GM18861 (cell line): ENCODE results near the gene MIEF1.

Source experiments
- ATAC-seq: cut with Tn5 transposase; IDR thresholded peaks from one replicate; pipeline ENCODE4 v1.9.1; 2021; ENCODE audit not compliant: unreplicated experiment

The MIEF1 gene

DNA sequence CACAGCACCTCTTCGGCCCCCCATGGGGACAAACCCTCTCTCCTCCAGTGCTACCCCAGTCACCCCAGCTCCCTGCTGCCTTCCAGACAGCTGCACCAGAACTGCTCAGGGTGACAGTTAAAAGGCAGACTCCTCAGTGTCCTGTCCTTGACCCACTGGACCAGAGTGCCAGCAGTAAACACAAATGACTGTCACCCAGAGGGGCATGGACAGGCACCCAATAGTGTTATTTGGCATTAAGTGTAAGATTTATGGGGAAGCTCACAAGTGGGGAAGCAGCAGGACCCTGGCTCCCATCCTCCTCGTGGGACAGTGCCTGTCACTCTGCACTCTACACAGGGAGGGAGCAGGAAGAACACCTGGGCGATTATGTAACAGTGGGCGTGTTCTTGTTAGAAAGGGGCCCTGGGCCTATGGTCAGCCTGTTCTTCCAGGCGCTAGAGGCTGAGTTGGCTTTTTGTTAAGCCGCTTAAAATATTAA lies 25.4 kb downstream of the MIEF1 start:
- no peak for ATAC-seq

DNA sequence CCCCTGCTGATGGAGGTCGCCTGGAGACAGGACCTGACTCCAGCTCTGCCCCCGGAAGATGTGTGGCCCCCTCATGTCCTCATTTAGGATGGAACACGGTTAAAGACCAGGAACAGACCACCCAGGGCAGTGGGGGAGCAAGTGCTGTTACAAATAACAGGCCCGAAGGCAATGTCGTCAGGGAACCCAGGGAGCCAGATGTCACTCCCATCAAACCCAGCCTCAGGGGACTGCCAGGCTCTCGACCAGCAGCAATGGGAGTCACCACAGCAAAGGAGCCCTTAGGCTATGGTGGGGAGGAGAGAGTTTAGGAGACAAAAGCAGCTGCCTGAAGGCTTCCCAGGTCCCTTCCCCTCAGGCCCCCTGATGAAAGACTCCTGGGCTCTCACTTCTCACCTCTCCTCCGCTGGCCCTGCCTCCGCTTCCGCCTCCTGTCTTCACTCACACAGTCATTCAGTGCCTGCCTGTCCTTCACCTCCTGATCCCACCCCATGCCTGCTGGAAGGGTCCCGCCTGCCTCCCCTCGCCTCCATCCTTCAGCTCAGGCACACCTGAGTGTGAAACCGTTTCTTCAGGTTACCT lies 26.1 kb downstream of the MIEF1 start:
- no peak for ATAC-seq

DNA sequence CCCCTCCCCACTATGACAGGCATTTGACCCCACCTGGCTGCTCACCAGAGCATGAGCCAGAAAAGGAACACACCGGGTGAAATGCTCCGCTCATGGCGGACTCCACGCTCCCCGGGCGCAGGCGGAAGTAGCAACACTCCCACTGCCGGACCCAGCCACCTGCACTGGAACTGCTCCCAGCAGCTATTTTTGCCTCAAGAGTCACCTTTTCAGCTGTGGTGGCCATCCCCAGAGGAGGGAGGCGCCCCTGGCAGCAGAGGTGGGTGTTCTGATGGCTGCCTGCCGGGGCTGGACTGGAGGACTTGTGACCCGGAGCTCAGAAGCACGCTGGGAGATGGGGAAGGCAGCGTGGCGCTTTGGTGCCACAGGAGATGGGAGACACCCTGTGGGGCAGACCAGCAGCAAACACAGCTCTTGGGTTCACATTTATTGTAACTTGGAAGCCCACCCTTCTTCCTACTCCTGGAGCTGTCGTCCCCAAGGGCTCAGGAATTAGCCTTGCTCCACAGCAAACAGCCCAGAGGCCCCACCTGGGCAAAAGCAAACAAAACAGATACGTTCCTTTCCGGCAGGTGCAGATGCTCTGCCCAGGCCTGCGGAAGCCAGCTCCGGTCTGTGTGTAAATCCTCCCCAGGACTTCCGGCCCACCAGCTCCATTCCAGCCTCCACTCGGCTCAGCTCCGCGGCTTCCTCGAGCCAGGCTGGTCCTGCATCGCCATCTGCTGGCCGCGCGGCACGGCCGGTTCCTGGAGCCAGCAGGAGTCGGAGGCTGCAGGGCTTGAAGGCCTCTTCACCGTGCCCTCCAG lies 26.8 kb downstream of the MIEF1 start:
- ATAC-seq, result no peak

DNA sequence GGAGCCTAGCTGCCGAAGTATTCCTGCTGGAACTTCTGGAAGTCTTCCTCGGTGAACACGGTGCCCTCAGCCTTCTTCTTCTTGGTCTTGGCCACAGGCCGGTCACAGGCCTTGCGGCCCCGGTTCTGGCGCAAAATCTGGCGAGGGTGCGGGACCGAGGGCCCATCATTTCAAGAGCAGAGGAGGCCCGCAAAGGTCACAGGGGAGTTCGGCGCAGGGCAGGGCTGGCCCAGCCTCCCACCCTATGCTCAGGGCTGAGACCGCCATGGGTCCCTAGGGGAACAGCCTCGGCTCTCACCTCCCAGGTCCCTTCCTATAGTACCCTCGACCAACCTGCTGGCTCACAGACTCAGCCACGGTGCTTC lies 27.4 kb downstream of the MIEF1 start:
- no peak for ATAC-seq

DNA sequence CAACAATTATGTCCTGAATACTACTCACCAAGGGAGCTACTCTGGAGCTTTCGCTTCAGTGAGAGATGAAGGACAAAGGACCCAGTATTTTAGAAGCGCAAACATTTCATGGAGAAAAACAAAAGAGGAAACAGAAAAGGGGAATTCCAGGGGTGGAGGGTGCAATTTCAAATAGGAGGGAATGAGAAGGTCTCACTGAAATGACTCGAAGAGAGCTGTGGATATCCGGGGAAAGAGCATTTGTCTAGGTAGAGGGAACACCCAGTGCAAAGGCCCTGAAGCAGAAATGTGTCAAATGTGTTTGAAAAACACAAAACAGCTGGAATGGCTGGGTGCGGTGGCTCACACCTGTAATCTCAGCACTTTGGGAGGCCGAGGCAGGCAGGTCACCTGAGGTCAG lies 28.0 kb downstream of the MIEF1 start:
- no peak for ATAC-seq

DNA sequence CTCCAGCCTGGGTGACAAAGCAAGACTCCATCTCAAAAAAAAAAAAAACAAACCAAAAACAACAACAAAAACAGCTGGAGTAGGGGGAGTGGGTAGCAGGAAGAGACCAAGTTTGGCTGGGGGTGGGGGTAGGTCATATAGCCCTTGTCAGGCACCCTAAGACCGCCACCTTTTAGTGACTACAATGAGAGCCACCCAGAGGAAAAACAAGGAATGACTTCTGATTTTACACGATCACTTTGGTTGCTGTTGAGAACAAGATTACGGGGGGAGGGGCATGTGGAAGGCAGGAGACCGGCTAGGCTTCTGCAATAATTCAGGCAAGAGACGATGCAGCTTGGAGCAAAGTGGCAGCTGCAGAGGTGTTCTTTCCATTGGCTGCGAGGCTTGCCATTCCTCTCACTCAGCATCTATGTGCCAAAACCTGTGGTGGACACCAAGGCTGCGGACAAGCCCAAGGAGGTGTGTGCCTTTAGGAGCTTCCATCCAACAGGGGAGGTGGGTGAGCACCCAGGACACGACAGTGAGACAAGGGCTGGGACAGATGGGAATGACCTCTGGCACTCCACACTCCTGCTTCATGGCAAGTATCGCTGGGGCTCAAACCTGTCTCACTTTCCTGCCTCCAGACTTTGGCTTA lies 28.7 kb downstream of the MIEF1 start:
- no peak for ATAC-seq

DNA sequence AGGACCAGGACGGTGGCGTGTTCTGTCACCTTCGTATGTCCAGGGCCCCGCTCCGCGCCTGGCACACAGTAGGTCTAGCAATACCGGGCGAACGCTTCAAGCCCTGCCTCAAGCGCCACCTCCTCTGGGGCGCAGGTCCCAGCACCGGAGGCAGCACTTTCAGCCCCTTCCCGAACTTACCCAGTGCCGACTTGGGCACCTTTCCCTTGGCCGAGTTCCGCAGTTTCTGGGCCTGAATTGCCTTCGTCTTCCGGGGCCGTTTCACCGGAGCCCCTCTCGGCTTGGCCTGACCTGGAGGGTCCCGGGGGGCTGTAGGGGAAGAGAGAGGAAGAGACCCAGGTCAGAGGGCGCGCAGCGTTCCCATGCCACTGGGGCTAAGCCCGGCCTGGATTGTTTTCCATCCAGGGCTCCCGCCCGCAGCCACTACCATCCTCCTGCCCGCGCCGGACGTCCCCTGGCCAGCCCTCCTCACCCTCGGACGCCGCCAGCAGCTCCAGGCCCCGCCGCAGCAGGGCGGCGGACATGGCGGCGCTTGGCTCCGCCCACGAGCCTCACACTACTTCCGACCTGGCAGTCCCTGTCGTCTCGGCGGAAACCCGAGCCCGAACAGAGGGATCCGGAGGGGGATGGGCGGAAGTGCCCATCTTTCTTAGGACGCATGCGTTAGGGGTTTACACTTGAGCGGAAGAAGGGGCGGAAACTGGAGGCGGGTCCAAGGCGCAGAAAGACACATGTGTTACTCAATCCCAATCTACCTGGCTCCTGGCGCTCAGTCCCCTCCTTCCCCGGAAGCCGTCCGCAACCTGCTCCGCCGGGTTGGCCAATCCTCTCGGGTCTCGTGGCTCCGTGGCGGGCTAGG lies 30.4 kb downstream of the MIEF1 start, which contains the start of gene RPS19BP1:
RPS19BP1 (minus strand) TSS at position 534 of the 859 bp plus-strand sequence; CDS start at position 524, 10 bp downstream.
- ATAC-seq, result peak; percentile 69

DNA sequence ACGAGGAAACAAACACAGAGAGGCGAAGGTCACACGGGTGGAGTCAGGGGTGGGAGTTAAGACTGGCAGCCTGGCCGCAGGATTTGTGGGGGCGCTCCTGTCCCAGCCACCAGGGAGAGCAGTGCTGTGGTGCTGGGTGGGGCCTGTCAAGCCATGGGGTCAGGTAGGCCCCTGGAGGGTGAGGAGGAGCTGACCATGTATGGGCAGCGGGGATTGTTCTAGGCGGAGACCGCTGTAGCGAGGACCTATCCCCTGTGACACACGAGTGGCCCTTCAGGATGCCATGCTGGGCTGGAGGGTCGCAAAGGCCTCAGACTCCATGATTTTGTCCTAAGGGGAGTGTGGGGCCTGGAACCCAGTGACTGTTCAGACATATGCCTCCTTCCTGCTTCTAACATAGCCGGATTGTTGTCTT lies 32.0 kb downstream of the MIEF1 start:
- no peak for ATAC-seq

DNA sequence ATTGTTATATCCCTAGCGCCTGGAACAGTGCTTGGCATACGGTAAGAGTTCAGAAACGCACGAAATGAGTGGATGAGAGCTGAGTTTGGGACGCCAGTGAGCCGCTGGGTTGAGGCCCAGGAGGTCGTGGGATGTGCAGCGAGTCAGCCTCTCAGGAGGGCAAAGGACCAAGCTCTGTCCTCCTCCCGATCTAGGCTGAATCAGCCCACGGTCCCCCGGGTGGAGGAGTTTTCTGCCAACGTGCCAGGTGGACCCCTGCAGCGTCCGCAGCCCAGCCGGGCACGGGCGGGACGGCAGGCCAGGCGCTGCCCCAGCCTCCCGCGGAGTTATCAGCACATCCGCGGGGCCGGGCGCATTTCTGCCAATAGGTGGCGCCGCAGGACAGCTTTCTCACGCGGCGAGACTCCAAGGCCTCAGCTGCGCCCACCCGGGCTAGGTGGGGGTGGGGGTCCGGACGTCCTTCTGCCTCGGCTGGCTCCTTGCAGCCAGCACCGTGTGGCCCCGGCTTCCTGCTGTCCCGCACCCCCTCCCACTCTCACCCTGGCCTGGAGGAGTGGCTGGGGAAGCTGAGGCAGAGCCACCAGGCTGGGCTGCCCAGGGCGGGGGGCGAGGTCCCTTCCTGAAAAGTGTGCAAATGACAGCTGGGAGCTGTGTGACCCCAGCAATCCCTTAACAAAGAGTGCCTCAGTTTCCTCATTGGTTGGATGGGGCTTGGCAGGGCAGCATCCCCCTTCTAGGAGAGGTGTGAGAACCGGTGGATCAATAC lies 32.7 kb downstream of the MIEF1 start:
- ATAC-seq, result no peak

DNA sequence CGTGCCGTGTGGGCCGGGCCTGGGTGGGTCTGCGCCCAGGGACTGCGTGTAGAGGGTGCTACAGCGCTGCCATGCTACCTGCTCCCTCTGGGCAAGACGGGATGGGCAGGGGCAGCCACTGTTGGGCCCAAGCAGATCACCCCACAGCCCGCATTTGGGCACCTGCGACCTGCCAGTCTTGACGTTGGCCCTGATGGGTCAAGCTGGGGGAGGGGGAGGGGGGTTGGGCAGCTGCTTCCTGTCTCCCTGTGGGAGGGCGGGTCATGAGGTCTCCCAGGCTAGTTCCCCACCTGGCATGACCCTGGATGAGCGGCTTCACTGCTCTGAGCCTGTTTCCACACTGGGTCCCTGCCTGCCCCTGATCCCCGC lies 33.3 kb downstream of the MIEF1 start:
- ATAC-seq, result no peak

DNA sequence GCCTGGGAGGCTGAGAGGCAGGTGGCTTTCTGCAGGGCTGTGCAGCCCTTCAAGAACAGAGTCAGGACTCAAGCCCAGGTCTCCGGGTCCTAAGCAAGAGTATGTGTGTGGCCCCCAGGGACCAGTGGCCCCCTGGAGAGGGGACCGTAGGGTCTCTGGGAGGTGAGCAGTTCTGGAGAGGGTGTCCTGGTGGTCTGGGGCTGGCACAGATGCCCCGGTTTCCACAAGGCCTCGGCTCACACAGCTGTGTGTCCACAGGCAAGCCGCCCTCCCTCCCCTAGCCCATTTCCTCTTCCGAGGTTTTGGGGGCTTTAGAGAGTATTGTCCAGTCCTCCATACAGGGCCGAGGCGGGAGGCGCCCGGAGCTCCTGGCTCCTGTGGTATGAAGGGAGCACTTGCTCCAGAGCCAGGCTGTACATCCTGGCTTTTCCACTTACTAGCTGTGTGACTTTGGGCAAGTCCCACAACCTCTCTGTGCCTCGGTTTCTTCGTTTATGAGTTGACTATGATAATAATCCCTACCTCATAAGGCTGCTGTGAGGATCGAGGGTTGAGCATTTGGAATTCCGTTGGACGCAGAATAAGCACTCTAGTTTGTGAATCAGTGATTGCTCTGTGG lies 33.9 kb downstream of the MIEF1 start:
- ATAC-seq, result no peak

DNA sequence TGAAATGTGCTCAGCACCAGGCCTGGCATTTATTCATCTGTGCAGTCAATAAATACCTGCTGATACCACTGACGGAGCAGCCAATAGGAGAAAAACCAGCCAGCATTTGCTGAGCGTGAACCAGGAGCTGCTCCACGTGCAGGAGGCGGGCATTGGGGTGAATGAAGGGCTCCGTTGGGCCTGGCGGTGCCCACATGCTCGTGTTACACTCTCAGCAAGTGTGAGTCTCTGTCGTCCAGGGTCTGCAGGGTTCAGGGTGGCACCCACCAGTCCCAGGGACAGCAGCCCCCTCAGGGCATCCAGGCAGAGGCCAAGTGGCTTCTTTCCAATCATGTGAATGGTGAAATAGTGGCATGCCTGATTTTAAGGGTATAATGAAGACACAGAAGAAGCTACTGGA lies 34.6 kb downstream of the MIEF1 start:
- ATAC-seq, result no peak

DNA sequence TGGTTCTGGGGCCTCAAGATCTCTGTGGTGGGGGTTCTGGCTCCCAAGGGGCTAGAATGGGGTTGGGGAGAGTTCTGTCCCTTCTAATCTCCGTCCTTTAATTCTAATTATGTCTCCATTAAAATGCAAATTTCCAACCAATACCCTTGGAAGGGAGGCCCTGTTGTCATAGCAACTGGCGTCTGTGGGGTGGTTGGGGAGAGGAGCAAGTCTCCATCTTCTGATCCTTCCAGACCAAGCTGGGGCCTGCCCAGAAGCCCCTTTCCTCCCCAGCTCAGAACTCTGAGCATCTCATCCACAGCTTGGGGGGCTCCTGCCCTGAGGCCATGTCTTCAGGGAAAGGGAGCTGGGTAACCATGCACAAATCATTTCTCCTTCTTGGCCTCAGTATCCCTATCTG lies 35.9 kb downstream of the MIEF1 start:
- no peak for ATAC-seq

DNA sequence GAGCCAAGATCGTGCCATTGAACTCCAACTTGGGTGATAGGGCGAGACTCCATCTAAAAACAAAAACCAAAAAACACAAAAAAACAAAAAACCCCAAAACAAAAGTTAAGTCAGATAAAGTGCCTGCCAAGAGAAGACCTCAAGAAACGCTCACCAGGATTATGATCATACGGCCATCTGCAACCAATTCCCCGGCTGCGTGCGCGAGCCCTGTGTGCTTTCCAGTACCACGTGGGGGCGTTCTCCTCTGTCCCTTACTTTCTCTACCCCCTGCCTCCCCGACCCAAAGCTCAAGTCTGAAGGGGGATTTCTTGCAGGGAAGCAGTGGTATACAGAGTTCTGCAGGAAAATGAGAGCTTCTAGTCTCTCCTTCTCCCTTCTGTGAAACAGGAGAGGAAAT lies 41.0 kb downstream of the MIEF1 start:
- ATAC-seq, result no peak

DNA sequence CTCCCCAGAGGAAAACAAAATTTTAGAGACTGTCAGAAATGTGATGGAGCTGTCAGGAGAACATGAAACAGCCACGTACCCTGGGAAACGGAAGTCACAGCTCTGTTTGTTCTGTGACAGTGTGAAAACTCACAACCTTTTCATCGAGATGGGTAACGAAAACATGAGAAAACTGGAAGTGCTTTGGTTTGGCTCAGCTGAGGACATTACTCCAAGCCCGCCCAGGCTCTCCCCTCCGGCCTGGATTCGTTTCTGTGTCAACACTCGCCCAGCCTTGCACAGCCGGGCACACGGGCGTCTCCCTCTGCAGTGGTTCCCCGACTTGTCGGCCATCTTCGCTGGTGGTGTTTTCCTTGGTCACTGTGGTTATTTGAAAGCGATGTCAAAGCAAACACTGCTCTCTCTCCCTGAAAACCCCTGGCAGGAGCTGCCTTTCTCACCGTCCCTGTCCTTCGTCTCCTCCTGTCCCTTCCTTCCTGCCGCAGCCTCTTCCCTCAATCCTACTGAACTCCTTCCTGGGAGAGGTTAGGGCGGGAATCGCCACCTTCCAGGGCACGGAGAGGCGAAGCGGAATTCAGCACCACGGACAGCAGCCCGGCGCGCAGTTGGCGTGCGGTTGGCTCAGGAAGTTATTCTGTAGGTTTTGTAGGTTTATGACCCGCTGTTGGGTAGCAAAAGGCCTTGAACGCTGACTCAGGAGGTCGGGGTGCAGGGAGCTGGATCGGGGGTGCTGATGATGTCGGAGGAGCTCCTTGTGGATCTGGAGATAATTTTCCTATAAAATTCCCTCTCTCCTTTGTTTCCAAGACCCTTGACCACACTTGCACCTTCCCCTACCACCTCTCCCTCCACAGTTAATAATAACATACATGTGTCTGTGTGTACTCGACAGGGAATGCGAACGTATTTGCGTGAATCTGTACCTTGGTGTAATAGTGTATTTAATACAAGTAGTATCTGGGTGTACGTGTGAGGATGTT lies 43.6 kb downstream of the MIEF1 start:
- ATAC-seq, result no peak

DNA sequence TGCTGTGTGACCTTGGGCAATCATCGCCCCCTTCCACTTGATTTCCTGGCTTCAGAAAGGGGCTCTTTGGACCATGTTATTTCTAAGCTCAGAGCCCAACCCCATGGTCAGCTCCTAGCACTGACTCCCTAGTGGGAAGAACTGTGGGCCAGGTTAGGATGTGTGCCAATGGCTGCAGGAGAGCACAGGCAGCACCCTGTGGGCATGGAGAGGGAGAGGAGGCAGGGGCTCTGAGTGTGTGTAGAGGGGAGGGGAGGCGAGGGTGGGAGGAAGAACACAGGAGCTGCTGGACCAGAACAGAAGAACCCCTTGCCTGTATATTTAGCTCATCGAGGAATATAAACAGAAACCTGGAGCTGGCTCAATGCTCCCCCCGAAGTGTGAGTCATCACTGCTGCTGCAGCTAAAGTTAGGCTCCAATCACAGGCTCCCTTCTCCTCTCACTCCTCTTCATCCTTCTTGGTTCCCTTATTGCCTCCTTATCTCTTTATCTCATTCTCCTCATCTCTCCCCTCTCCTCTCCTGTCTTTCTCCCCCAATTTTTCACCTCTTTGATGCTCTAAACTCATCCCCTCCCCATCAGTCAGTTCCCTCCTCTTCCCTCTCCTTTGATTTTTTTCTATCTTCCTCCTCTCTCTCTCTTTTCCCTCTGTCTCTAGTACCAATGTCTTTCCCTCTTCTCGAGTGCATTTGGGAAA lies 44.9 kb downstream of the MIEF1 start:
- no peak for ATAC-seq

DNA sequence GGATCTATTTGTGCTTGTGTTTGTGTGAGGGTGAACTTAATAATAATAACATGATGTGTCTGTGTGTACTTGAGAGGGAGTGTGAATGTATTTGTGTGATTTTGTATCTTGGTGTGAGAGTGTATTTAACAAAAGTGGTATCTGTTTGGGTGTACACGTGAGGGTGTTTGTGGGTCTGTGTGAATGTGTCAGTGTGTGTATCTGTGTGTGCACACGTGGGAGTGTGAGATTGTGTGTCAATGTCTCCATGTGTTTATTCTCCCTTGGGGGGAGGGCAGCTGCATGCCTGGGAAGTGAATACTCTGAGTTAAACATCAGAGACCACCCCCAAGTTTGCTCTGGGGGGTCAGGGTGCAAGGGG lies 45.5 kb downstream of the MIEF1 start:
- ATAC-seq, result no peak

DNA sequence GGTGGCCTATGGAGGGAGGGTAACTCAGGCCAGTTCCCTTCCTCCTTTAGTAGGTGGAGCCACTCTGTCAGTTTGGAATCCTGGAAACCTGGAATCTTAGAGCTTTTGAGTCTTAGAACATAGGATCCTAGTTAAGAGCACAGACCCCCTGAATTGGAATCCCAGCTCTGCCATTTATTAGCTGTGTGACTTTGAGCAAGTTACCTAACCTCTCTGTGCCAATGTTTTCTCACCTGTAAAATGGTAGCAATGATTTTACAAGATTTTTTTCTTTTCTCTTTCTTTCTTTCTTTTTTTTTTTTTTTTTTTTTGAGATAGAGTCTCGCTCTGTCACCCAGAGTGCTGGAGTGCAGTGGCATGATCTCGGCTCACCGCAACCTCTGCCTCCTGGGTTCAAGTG lies 51.3 kb downstream of the MIEF1 start:
- no peak for ATAC-seq
